ENCODE measurements around the gene PNMT.

- TF ChIP-seq MYNN (CRISPR knock-in tag; IDR thresholded peaks at IDR 0.05; ENCODE audit: low read depth), result no peak
- TF ChIP-seq EP300 (IDR thresholded peaks at IDR 0.05; ENCODE audit: low read depth in 2 of 2, low read length in 2 of 2), result no peak
- TF ChIP-seq EP300 (CRISPR knock-in tag; IDR thresholded peaks at IDR 0.05; ENCODE audit: borderline replicate concordance), result no peak
- no peak for TF ChIP-seq RAD21 (CRISPR knock-in tag; IDR thresholded peaks at IDR 0.05)
- no peak for TF ChIP-seq TCF12 (IDR thresholded peaks at IDR 0.05)
- no peak for TF ChIP-seq TCF12 (CRISPR knock-in tag; IDR thresholded peaks at IDR 0.05)
- no peak for TF ChIP-seq HNF1A (IDR thresholded peaks at IDR 0.05; ENCODE audit: low read depth)
- TF ChIP-seq HNF1A (CRISPR knock-in tag; IDR thresholded peaks at IDR 0.05; ENCODE audit: borderline replicate concordance), result no peak
- no peak for TF ChIP-seq SMYD3 (CRISPR knock-in tag; IDR thresholded peaks at IDR 0.05)
- TF ChIP-seq POLR2AphosphoS5 (IDR thresholded peaks at IDR 0.05; ENCODE audit: low read depth, low read length), result no peak
- TF ChIP-seq ZNF329 (CRISPR knock-in tag; IDR thresholded peaks at IDR 0.05; ENCODE audit: low read depth), result no peak
- TF ChIP-seq SALL2 (CRISPR knock-in tag; IDR thresholded peaks at IDR 0.05), result no peak
- TF ChIP-seq NBN (conservative IDR thresholded peaks at IDR 0.05), result no peak
- TF ChIP-seq ZNF790 (CRISPR knock-in tag; IDR thresholded peaks at IDR 0.05; ENCODE audit: borderline replicate concordance), result no peak
- no peak for TF ChIP-seq CTCF (CRISPR knock-in tag; IDR thresholded peaks at IDR 0.05)
These were observed 9.5 kb upstream of the PNMT start for GRCh38 chr17:39658760-39659159.
